A204.1 (cell line): ENCODE results near the gene CDHR5.
"Not testable (repeated sequence)": the region's sequence is repeated elsewhere in the genome, so short reads cannot be mapped to it uniquely, and the experiment has no call there.

Experiments used
- FAIRE-seq: peaks from 2 replicates; lab custom pipeline; 2012; peaks lifted over from hg19 to GRCh38; lab: Jason Lieb, UNC

CDHR5 gene, protein sequence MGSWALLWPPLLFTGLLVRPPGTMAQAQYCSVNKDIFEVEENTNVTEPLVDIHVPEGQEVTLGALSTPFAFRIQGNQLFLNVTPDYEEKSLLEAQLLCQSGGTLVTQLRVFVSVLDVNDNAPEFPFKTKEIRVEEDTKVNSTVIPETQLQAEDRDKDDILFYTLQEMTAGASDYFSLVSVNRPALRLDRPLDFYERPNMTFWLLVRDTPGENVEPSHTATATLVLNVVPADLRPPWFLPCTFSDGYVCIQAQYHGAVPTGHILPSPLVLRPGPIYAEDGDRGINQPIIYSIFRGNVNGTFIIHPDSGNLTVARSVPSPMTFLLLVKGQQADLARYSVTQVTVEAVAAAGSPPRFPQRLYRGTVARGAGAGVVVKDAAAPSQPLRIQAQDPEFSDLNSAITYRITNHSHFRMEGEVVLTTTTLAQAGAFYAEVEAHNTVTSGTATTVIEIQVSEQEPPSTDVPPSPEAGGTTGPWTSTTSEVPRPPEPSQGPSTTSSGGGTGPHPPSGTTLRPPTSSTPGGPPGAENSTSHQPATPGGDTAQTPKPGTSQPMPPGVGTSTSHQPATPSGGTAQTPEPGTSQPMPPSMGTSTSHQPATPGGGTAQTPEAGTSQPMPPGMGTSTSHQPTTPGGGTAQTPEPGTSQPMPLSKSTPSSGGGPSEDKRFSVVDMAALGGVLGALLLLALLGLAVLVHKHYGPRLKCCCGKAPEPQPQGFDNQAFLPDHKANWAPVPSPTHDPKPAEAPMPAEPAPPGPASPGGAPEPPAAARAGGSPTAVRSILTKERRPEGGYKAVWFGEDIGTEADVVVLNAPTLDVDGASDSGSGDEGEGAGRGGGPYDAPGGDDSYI

GRCh38 chr11:624705-625635 lies at the start of gene CDHR5:
CDHR5 (minus strand) TSS chr11:624955; CDS start chr11:624902, 53 bp downstream.
- FAIRE-seq = no peak

- FAIRE-seq = no peak
Observed at GRCh38 chr11:674406-674805, 49.7 kb upstream of the CDHR5 start.

DNA sequence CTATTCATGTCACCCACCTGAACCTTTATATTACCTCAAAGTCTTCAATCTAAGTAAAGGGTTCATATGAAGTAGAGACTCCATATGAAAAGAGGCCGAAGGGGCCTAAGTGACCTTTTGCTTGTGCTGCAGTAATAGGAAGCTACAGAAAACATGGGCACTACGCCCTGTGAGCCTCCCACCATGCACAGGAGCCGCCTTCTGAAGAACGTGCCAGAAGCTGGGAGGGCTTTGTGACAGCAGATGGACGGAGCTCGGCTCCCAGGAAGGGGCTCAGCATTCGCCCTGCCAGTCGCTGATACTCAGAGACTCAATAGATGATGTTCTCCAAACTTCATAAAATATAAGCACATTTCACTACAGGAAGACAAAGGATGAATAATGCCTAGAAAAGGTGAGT lies 49.1 kb upstream of the CDHR5 start:
- no peak for FAIRE-seq

DNA sequence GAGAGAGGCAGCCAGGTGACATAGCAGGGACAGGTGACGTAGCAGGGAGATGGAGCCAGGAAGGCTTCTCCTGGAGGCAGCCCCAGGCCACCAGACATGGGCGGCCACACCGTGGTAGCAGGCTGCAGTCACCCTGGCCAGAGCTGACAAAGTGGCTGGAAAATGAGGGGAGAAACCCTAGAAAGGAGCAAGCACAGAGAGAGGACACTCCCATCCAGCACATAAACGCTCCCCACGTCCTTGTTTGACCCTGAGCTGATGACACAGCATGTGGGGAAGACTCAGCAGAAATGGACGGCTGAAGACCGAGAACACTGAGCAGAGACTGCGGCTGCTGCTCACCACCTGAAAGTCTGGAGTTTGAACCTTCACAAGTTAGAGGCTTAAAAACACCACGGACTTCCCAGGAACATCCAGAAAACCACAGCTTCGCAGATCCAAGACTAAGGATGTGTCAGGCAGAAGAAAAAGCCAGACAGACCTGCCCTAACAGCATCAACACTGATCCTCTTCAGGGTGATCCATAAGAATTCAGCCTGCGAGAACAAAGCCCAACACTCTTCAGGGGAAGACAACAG lies 41.0 kb upstream of the CDHR5 start:
- FAIRE-seq = no peak

DNA sequence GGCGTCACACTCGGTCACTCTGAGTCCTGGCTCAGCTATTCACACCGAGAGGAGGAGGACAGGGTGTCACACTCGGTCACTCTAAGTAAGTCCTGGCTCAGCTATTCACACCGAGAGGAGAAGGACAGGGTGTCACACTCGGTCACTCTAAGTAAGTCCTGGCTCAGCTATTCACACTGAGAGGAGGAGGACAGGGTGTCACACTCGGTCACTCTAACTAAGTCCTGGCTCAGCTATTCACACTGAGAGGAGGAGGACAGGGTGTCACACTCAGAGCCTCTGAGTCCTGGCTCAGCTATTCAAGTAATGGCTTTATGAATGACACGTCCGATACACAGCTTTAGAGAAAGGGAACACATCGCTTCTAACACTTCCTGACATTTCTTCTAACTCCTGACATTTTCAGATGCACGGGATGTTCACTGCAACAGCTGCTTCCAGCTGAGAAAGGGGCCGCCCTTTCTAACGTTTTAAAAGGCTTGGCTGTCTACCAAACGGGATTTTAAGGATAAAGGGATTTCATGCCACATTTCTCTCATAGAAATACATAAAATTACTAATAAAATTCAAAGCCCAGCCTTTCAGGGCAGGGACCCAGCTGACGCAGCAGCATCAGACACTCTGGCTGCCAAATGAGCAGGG lies 40.4 kb upstream of the CDHR5 start:
- no peak for FAIRE-seq

GRCh38 chr11:662689-663274 lies 38.0 kb upstream of the CDHR5 start:
- no peak for FAIRE-seq

GRCh38 chr11:660681-661444 lies 36.1 kb upstream of the CDHR5 start:
- FAIRE-seq = no peak

GRCh38 chr11:660281-660680 lies 35.5 kb upstream of the CDHR5 start:
- FAIRE-seq = no peak

GRCh38 chr11:659532-660085 lies 34.9 kb upstream of the CDHR5 start:
- no peak for FAIRE-seq

- no peak for FAIRE-seq
Observed at GRCh38 chr11:657691-658126, 33.0 kb upstream of the CDHR5 start.

DNA sequence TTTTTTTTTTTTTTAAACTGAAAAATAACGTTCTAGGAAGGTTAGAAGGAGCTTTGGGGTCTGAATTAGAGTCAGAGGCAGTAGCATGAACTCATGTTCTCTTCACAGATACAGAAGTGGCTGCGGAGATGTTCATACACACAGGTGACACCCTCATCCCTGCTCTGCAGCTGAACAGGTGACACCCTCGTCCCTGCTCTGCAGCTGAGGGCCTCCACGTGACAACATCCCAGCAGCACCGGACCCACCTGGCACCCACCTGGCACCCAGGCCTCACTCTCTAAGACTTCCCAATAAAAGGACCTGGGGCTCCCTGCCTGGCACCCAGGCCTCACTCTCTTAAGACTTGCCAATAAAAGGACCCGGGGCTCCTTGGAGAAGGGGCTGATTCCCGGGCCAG lies 32.1 kb upstream of the CDHR5 start:
- FAIRE-seq = no peak

- no peak for FAIRE-seq
Observed at GRCh38 chr11:656426-656825, 31.7 kb upstream of the CDHR5 start.

GRCh38 chr11:655036-655726 lies 30.4 kb upstream of the CDHR5 start:
- no peak for FAIRE-seq

DNA sequence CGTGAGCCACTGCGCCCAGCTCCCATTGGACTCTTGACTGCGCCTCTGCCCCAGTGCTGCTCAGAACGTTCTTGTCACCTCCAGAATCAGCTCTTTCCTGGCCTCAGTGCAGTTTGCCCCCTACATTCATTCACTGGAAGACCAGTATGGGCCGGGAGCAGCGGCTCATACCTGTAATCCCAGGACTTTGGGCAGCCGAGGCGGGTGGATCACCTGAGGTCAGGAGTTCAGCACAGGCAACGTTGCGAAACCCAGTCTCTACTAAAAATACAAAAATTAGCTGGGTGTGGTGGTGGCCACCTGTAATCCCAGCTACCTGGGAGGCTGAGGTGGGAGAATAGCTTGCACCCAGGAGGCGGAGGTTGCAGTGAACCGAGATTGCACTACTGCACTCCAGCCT lies 29.7 kb upstream of the CDHR5 start:
- FAIRE-seq = not testable (repeated sequence)

DNA sequence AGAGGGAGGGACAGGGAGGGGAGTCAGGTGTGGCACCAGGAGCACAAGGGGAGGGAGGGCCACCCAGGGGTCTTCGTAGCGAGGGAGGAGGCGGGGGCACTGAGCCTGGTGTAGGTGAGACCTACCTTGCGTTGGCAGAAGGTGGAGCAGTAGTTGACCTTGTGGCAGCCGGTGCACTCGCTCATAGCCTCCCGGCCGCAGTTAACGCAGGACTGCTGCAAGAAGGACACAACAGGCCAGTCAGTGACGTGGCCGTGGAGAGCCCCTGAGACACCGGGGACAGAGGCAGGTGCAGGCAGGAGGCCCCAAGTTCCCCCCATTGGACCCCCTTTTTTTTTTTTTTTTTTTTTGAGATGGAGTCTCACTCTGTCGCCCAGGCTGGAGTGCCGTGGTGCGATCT lies 29.1 kb upstream of the CDHR5 start:
- no peak for FAIRE-seq

DNA sequence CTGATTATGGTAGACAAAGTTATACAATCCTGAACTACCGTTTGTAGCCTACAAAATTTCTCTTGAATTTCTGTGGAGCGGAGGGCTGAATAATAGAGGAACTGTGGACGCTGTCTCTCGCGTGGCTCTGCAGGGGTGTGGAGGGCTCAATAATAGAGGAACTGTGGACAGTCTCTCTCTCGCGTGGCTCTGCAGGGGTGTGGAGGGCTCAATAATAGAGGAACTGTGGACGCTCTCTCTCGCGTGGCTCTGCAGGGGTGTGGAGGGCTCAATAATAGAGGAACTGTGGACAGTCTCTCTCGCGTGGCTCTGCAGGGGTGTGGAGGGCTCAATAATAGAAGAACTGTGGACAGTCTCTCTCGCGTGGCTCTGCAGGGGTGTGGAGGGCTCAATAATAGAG lies 28.4 kb upstream of the CDHR5 start:
- not testable (repeated sequence) for FAIRE-seq

- FAIRE-seq = no peak
Observed at GRCh38 chr11:650482-650881, 25.7 kb upstream of the CDHR5 start.

DNA sequence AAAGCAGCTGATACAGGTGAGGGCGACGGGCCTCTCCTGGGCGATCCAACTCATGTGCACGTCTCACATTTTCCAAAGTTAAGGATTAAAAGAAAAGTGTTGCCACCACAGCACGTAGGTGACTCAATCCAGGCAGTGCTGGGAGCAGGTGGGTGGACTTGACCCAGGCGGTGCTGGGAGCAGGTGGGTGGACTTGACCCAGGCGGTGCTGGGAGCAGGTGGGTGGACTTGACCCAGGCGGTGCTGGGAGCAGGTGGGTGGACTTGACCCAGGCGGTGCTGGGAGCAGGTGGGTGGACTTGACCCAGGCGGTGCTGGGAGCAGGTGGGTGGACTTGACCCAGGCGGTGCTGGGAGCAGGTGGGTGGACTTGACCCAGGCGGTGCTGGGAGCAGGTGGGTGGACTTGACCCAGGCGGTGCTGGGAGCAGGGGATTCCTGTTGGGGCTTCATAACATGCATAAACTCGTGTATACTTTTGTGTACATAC lies 23.0 kb upstream of the CDHR5 start:
- not testable (repeated sequence) for FAIRE-seq

- FAIRE-seq = no peak
Observed at GRCh38 chr11:646214-646613, 21.5 kb upstream of the CDHR5 start.
